Left ventricle myocardium inferior (tissue), 1 donor: Measurements from ENCODE around the gene OR52I1. TPM values are rescaled to one million over a fixed set of nuclear protein-coding genes. Genes with fewer than 3 reads are reported as not detected.

Source experiments
- DNase-seq: peaks from one replicate; pipeline ENCODE4 v3.0.0-alpha.2; 2020
- H3K27ac ChIP-seq: fragments of 200-600 bp; replicated peaks from 2 replicates; pipeline ENCODE4 v1.8.0; 2021
- H3K27me3 ChIP-seq: fragments of 200-600 bp; 2 replicates; pipeline ENCODE4 v1.8.0; 2021; ENCODE audit warnings: low read depth
- H3K36me3 ChIP-seq: fragments of 200-600 bp; 2 replicates; pipeline ENCODE4 v1.8.0; 2021
- H3K4me1 ChIP-seq: fragments of 200-600 bp; 2 replicates; pipeline ENCODE4 v1.8.0; 2021
- H3K4me3 ChIP-seq: fragments of 200-600 bp; 2 replicates; pipeline ENCODE4 v1.8.0; 2021; ENCODE audit warnings: mild to moderate bottlenecking, moderate library complexity
- H3K9me3 ChIP-seq: fragments of 200-600 bp; replicated peaks from 2 replicates; pipeline ENCODE4 v1.8.0; 2021
- intact Hi-C: fragments of 100-400 bp; cut with micrococcal nuclease; formaldehyde crosslinking; loops from one replicate; pipeline ENCODE4 v1.11.0; 2022
- total RNA-seq: library from RNA; stranded (reverse); fragmentation: NEBNext Ultra II Directional; extraction: Animal tissue kit (Norgen Biotek cat#: 25700); gene quantifications from one replicate; pipeline ENCODE4 v1.2.1, GENCODE V29; 2021
- TF ChIP-seq, protein P1 (sequence below): fragments of 200-600 bp; IDR thresholded peaks from 2 replicates; pipeline ENCODE4 v1.8.0; 2021; ENCODE audit warnings: antibody characterized with exemption, mild to moderate bottlenecking, borderline replicate concordance
- donor health status: DM: no; HTN: yes; CAD: no; lungs with severe emphysema.

OR52I1 gene
- total RNA-seq, 1 donor from 2014 or later: not detected

DNA sequence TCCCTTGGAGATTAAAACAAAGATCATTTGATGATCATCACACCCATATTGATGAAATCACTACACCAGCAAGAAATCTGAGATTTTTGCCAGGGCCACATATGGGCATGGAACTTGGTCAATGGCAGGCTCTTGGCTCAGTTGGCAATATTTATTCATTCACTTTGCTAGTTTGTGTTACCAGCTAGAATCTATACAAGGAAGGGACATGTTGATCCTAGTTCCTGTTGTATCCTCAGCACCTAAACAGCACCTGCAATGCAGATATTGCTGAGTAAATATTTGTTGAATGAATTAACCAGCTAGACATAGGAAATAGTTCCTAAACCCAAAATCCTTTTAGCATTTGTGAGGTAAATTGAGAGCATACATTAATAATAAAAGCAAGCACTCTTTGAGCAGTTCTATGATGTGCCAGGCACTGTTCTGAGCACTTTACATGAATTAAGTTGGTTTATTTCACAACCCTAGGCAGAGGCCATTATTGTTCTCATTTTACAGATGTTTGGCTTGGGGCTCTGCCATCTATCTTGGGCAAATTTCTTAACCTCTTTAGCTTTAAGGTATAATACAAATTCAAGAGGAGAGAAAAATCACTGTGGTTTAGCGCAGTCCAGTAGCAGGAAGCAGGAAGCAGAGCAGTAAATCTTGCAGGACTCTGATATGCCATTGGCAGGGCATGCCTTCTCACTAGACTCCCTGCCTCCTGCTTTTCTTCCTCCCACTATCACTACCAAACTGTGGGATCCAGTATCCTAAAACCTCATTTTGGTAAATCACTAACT is 12.6 kb downstream of the OR52I1 start:
- peaks cover 38% of the 10 kb centered on the region for H3K4me1 ChIP-seq
- H3K4me3 ChIP-seq: peak overlapping the region; percentile 85
- H3K9me3 ChIP-seq: no peaks in the 10 kb centered on the region
- intact Hi-C loops: no loop called here
- DNase-seq: no peak
- TF ChIP-seq, protein P1, sequence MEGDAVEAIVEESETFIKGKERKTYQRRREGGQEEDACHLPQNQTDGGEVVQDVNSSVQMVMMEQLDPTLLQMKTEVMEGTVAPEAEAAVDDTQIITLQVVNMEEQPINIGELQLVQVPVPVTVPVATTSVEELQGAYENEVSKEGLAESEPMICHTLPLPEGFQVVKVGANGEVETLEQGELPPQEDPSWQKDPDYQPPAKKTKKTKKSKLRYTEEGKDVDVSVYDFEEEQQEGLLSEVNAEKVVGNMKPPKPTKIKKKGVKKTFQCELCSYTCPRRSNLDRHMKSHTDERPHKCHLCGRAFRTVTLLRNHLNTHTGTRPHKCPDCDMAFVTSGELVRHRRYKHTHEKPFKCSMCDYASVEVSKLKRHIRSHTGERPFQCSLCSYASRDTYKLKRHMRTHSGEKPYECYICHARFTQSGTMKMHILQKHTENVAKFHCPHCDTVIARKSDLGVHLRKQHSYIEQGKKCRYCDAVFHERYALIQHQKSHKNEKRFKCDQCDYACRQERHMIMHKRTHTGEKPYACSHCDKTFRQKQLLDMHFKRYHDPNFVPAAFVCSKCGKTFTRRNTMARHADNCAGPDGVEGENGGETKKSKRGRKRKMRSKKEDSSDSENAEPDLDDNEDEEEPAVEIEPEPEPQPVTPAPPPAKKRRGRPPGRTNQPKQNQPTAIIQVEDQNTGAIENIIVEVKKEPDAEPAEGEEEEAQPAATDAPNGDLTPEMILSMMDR: no peak
- H3K27me3 ChIP-seq: no peaks in the 10 kb centered on the region
- peaks cover 41% of the 10 kb centered on the region for H3K36me3 ChIP-seq
- H3K27ac ChIP-seq: peak overlapping the region; percentile 96

DNA sequence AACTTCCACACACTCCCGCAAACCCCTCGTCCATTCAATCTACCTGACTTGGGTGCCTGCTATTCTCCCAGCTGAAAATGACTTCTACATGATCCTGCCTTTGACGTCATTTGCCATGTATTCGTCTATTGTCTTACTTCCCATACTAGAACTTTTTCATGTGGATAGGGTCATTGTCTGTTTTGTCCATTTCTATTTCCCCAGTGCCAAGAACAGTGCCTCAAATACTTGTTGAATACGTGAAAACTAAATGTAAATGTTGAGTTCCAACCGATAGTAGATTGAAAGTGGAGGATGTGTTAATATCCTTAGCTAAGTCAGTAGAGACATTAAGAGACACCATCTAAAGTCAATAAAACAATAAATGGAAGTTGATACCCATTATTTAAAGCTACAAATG is 13.3 kb downstream of the OR52I1 start:
- intact Hi-C loops: no loop called here
- no peak for DNase-seq

DNA sequence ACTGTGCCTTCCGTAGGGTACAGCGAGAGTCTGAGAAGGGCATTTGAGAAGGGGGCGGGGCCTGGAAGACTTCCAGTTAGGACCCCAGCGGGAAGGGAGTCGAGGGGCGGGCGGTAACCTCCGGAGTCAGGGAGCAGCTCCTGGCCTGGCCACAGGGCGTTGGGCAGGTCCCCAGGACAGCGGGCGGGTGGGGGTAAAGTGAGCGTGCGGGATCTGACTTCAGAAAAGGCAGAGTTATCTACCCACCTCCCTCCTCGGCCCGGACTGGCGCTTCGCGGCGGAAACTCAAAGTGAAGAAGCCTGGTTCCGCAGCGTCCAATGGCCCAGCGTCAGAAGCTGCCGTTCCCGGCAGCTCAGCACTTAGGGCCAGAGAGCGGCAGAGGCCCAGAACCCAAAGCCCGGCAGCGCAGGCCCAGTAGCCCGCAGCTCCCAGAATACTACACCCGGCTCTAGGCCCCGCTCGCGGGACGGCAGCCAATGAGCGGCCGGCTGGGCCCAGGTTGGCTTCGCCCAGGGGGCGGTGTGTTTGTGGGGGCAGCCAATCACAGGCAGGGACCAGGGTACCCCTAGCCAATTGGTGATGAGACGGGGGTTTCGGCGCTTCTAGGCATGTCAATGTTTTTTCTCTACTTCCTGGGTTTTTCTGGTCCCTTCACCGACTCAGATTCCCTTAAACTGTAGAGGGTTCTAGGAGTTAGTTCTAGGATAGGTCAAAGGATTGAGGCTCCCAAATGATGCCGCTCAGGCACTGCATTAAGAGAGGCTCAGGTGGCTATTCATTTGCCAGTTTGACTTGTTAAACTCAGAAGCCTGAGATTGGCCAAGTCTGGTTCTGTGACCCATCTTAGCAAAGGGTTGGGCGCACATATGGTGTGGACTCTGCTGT is 14.2 kb downstream of the OR52I1 start, which contains the start of gene TRIM68:
TRIM68 (minus strand) TSS at position 451 of the 886 bp plus-strand sequence. CDS start 2,727 bp downstream, outside the sequence.
- DNase-seq: peak; percentile 98
- TF ChIP-seq, protein P1: peak; percentile 21
- H3K36me3 ChIP-seq: peaks cover 25% of the 10 kb centered on the region
- no peaks in the 10 kb centered on the region for H3K27me3 ChIP-seq
- no peaks in the 10 kb centered on the region for H3K9me3 ChIP-seq
- H3K27ac ChIP-seq: peak within 1 kb of the TSS; percentile 96
- peaks cover 38% of the 10 kb centered on the region for H3K4me1 ChIP-seq
- intact Hi-C loops: no loop called here
- peak within 1 kb of the TSS; percentile 85 for H3K4me3 ChIP-seq

More for the DNA sequence above, 13.3 kb downstream of the OR52I1 start:
- no peaks in the 10 kb centered on the region for H3K9me3 ChIP-seq
- peak overlapping the region; percentile 85 for H3K4me3 ChIP-seq
- H3K4me1 ChIP-seq: peaks cover 38% of the 10 kb centered on the region
- H3K27me3 ChIP-seq: no peaks in the 10 kb centered on the region
- TF ChIP-seq, protein P1: no peak
- H3K36me3 ChIP-seq: peaks cover 35% of the 10 kb centered on the region
- peak overlapping the region; percentile 96 for H3K27ac ChIP-seq

DNA sequence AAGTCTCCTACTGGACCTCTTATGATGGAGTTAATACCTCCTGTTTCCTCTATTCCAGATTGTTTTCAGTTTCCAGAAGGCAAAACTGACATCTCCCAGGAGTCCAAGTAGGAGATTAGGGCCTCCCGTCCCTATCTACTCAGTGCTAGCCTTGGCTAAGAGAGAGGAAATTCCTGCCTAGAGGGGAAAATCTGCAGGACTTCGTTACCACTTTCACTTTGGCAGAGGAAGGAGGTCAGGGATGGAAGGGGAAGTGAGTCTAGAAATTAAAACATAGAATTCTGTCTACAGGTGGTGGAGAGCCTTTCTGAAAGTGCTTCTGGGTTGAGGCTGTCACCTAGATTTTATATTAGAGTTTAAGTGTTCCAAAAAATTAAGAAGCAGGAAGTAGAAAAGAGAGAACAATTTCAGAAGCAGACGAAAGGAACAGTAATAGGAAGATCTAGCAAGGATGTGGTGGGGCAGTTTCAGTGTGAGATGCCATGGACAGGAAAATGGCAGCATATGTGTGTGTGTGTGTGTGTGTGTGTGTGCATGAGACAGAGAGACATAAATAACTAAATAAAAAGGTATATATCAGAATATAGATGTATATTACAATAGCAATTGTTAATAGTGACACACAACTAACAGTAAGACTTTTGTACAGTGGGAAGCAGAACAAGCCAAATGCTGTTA is 16.6 kb downstream of the OR52I1 start:
- DNase-seq: no peak
- peaks cover 2% of the 10 kb centered on the region for H3K36me3 ChIP-seq
- H3K4me1 ChIP-seq: peaks cover 38% of the 10 kb centered on the region
- H3K4me3 ChIP-seq: peak overlapping the region; percentile 46
- TF ChIP-seq, protein P1: no peak
- no peaks in the 10 kb centered on the region for H3K9me3 ChIP-seq
- peak overlapping the region; percentile 76 for H3K27ac ChIP-seq
- H3K27me3 ChIP-seq: no peaks in the 10 kb centered on the region
- intact Hi-C loops: no loop called here

DNA sequence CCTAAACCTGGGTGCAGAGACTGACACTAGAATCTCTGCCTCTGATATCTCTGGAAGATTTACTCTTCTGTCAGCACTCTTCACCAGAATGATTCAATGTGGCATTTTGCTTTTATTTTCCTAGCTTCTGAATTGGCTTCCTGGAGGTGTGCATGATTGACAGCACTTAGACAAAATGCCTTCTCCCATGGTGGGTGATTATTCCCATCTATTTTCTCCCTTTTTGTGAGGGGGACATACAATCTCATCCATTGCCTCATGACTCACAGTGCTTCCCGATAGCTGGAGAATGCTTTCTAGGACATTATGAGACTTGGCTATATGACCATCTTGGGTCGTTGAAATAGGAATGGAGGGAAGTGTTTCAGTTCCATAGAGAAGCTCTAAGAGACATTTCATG is 18.1 kb downstream of the OR52I1 start:
- Histone ChIP-seq H3K27ac (no peak overlapping the region), H3K4me3 (no peak overlapping the region), H3K36me3 (no peaks in the 10 kb centered on the region), H3K27me3 (no peaks in the 10 kb centered on the region), H3K9me3 (no peaks in the 10 kb centered on the region), H3K4me1 (peaks cover 25% of the 10 kb centered on the region)
- TF ChIP-seq, protein P1: no peak
- intact Hi-C loops: no loop called here
- DNase-seq: no peak
